Measurements from ENCODE around the gene MAPRE3.

The MAPRE3 gene

DNA sequence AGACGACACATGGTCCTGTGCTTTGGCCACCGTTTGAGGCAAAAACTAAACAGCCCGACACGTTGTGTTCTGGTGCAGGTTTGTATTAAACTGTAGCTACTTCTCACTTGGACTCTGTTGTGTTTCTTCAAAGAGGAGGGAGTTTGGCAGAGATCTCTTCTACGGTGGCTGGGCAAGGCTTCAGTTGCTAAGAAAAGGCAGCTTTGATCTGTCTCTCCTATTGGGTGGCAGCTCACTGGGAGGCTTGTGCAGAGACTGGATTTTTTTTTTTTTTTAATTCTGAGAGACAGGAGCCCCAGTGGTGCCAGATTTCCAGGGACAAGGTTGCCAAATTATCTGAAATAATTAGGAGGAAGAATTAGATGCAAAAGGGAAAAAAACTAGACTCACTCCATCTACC, 20.2 kb upstream of the MAPRE3 start:
- Histone ChIP-seq H4K20me1 (ENCODE audit: low read depth, low read length) (no peaks in the 10 kb centered on the region), H3K79me2 (ENCODE audit: insufficient read depth, low read length) (no peaks in the 10 kb centered on the region), H3F3A (ENCODE audit: insufficient read depth) (no peaks in the 10 kb centered on the region), H3K4me3 (ENCODE audit: insufficient read depth, low read length, poor library complexity, severe bottlenecking) (no peak overlapping the region), H3K36me3 (ENCODE audit: low read length) (no peaks in the 10 kb centered on the region), H3K9me3 (ENCODE audit: insufficient read depth, low read length) (no peaks in the 10 kb centered on the region), H3K27me3 (ENCODE audit: low read length) (no peaks in the 10 kb centered on the region), H3K9ac (ENCODE audit: low read length) (no peak overlapping the region), H2AFZ (ENCODE audit: low read depth, low read length, severe bottlenecking) (no peak overlapping the region), H3K4me2 (ENCODE audit: low read depth, low read length, poor library complexity, severe bottlenecking) (no peak overlapping the region), H3K9me2 (replicated peaks; ENCODE audit: insufficient read depth, low read length) (no peaks in the 10 kb centered on the region), H3K27ac (ENCODE audit: low read depth, low read length) (no peak overlapping the region)
- TF ChIP-seq EZH2phosphoT487 (conservative IDR thresholded peaks at IDR 0.05; ENCODE audit: low read length) (no peak), CTCF (IDR thresholded peaks at IDR 0.05; ENCODE audit: insufficient read depth, low read length, poor library complexity, severe bottlenecking) (no peak)

GRCh38 chr2:26951236-26951635, 19.2 kb upstream of the MAPRE3 start:
- H3K27ac ChIP-seq (ENCODE audit: low read depth, low read length): no peak overlapping the region
- H3K4me2 ChIP-seq (ENCODE audit: low read depth, low read length, poor library complexity, severe bottlenecking): no peak overlapping the region
- H3F3A ChIP-seq (ENCODE audit: insufficient read depth): no peaks in the 10 kb centered on the region
- H3K27me3 ChIP-seq (ENCODE audit: low read length): no peaks in the 10 kb centered on the region
- H2AFZ ChIP-seq (ENCODE audit: low read depth, low read length, severe bottlenecking): no peak overlapping the region
- no peaks in the 10 kb centered on the region for H4K20me1 ChIP-seq (ENCODE audit: low read depth, low read length)
- H3K79me2 ChIP-seq (ENCODE audit: insufficient read depth, low read length): no peaks in the 10 kb centered on the region
- no peak for TF ChIP-seq EZH2phosphoT487 (conservative IDR thresholded peaks at IDR 0.05; ENCODE audit: low read length)
- TF ChIP-seq CTCF (IDR thresholded peaks at IDR 0.05; ENCODE audit: insufficient read depth, low read length, poor library complexity, severe bottlenecking): no peak
- H3K9ac ChIP-seq (ENCODE audit: low read length): no peak overlapping the region
- no peak overlapping the region for H3K4me3 ChIP-seq (ENCODE audit: insufficient read depth, low read length, poor library complexity, severe bottlenecking)
- H3K36me3 ChIP-seq (ENCODE audit: low read length): no peaks in the 10 kb centered on the region
- H3K9me3 ChIP-seq (ENCODE audit: insufficient read depth, low read length): no peaks in the 10 kb centered on the region
- no peaks in the 10 kb centered on the region for H3K9me2 ChIP-seq (replicated peaks; ENCODE audit: insufficient read depth, low read length)

GRCh38 chr2:26952374-26952773, 18.1 kb upstream of the MAPRE3 start:
- H4K20me1 ChIP-seq (ENCODE audit: low read depth, low read length): no peaks in the 10 kb centered on the region
- no peaks in the 10 kb centered on the region for H3K36me3 ChIP-seq (ENCODE audit: low read length)
- TF ChIP-seq EZH2phosphoT487 (conservative IDR thresholded peaks at IDR 0.05; ENCODE audit: low read length): no peak
- no peak for TF ChIP-seq CTCF (IDR thresholded peaks at IDR 0.05; ENCODE audit: insufficient read depth, low read length, poor library complexity, severe bottlenecking)

More at GRCh38 chr2:26952374-26952773, 18.1 kb upstream of the MAPRE3 start:
- no peak overlapping the region for H2AFZ ChIP-seq (ENCODE audit: low read depth, low read length, severe bottlenecking)
- H3F3A ChIP-seq (ENCODE audit: insufficient read depth): no peaks in the 10 kb centered on the region
- no peaks in the 10 kb centered on the region for H3K79me2 ChIP-seq (ENCODE audit: insufficient read depth, low read length)
- no peaks in the 10 kb centered on the region for H3K9me3 ChIP-seq (ENCODE audit: insufficient read depth, low read length)
- no peak overlapping the region for H3K4me3 ChIP-seq (ENCODE audit: insufficient read depth, low read length, poor library complexity, severe bottlenecking)
- H3K9ac ChIP-seq (ENCODE audit: low read length): no peak overlapping the region
- H3K27me3 ChIP-seq (ENCODE audit: low read length): no peaks in the 10 kb centered on the region
- no peak overlapping the region for H3K4me2 ChIP-seq (ENCODE audit: low read depth, low read length, poor library complexity, severe bottlenecking)
- H3K27ac ChIP-seq (ENCODE audit: low read depth, low read length): no peak overlapping the region
- no peaks in the 10 kb centered on the region for H3K9me2 ChIP-seq (replicated peaks; ENCODE audit: insufficient read depth, low read length)
